GM18873 (cell line): Measurements from ENCODE around the gene SEPTIN1.
A peak's percentile ranks its signal among the peaks of the same experiment; 100 is the strongest.
"Not testable (repeated sequence)": the region's sequence is repeated elsewhere in the genome, so short reads cannot be mapped to it uniquely, and the experiment has no call there.

Experiments used
- ATAC-seq: cut with Tn5 transposase; IDR thresholded peaks from one replicate; pipeline ENCODE4 v1.9.1; 2021; ENCODE audit warnings: mild to moderate bottlenecking, moderate library complexity, moderate number of reproducible peaks; ENCODE audit not compliant: unreplicated experiment, low FRiP score

SEPTIN1 gene

GRCh38 chr16:30401768-30402425 is 19.5 kb upstream of the SEPTIN1 start:
- ATAC-seq, result no peak

DNA sequence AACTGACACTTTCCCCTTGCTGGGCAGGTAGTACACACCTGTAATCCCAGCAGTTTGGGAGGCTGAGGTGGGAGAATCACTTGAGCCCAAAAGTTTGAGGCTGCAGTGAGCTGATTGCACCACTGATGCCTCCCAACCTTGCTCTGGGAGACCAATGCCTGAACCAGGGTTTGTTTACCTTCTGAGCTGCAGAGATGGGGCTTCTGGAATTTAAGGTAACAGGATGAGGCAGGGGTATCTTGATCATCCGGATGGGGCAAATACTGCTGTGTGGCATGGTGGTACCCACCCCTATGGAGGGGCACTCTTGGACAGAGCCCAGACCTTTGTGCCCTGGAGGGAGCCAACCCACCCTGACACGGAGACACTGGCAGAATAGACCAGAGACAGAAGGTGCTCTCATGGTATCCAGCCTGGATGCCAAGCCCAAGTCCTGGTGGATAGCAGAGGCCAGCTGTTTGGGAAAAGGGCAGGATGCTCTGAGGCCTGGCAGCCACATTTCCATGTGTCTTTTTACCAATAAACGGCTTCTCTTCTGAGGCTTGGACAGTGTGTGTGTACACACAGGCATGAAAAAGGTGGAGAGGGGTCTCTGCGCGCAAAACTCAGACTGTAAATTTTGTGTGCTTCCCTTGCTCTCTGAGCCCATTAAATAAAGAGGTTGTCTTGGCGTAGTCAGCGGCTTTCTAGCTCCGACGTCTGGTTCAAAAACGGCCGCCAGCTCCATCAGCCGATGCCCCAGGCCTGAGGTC is 17.2 kb upstream of the SEPTIN1 start:
- no peak for ATAC-seq

DNA sequence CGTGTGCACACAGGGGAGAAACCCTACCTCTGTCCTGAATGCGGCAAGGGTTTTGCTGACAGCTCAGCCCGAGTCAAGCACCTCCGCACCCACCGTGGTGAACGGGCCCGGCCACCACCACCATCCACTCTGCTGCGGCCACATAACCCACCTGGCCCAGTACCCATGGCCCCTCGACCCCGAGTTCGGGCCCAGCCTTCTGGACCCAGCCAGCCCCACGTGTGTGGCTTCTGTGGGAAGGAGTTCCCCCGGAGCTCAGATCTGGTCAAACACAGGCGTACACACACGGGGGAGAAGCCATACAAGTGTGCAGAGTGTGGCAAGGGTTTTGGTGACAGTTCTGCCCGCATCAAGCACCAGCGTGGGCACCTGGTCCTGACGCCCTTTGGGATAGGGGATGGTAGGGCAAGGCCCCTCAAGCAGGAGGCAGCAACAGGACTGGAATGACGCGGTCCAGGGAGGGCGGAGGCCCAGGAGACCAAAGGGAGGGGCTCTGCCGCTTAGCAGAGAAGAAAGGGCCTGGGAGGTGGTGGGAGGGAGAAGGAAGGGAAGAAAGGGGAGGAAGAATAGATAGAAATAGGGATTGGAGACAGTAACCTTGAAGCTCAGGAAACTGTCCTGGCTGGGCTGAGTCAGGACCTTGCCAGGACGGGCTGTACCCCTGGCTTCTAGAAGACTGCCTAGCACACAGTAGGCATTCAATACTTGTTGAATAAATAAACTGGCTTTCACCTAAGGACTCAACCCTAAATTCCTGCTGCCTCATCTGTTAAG is 16.5 kb upstream of the SEPTIN1 start:
- ATAC-seq, result no peak

DNA sequence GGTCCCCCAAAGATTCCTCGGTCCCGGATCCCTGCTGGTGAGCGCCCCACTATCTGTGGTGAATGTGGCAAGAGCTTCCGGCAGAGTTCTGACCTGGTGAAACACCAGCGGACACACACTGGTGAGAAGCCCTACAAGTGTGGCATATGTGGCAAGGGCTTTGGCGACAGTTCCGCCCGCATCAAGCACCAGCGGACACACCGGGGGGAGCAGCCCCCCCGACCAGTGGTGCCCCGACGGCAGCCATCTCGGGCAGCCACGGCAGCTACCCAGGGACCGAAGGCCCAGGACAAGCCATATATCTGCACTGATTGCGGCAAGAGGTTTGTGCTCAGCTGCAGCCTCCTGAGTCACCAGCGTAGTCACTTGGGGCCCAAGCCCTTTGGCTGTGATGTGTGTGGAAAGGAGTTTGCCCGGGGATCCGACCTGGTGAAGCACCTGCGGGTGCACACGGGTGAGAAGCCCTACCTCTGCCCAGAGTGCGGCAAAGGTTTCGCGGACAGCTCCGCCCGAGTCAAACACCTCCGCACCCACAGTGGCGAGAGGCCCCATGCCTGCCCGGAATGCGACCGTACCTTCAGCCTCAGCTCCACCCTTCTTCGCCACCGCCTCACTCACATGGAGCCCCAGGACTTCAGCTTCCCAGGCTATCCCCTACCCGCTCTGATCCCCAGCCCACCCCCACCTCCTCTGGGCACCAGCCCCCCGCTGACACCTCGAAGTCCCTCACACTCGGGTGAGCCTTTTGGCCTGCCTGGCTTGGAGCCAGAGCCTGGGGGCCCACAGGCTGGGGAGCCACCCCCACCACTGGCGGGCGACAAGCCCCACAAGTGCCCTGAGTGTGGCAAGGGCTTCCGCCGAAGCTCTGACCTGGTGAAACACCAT is 15.7 kb upstream of the SEPTIN1 start:
- no peak for ATAC-seq

- ATAC-seq, result no peak
Observed at GRCh38 chr16:30397056-30397455, 14.7 kb upstream of the SEPTIN1 start.

- ATAC-seq, result not testable (repeated sequence)
Observed at GRCh38 chr16:30396627-30397026, 14.3 kb upstream of the SEPTIN1 start.

GRCh38 chr16:30395992-30396585 is 13.7 kb upstream of the SEPTIN1 start:
- no peak for ATAC-seq

GRCh38 chr16:30395155-30395991 is 13.0 kb upstream of the SEPTIN1 start, which contains the start of gene ZNF48:
TSS of gene ZNF48 (plus strand) at chr16:30395420. CDS start at chr16:30395795, 375 bp downstream.
- ATAC-seq, result peak; percentile 47

DNA sequence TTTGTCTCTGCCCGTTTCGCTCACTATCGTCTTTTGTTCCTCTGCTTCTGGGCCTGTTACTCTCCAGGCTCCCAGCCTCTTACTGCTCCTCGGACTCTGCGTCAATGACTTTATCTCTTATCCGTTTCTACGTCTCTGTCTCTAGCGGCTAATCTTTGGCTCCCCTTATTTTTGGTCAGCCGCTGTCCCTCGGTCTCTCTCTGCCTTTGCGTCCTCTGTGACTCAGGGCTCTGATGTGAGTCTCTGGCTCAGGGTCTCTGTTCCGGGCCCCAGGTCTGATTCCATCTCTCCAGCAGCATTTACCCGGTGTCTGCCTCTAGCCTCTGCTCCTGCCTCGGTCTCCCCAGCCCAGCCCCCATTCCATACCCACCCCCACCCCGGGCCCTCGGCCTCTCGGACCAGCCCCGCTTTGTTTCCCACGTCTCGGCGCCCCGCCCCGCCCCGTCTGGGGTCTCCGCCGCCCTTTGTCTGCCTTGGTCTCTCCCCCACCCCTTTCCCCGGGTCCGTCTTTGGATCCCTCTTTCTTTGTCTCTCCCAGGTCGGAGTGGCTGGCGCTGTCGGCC is 12.3 kb upstream of the SEPTIN1 start:
- ATAC-seq, result no peak

DNA sequence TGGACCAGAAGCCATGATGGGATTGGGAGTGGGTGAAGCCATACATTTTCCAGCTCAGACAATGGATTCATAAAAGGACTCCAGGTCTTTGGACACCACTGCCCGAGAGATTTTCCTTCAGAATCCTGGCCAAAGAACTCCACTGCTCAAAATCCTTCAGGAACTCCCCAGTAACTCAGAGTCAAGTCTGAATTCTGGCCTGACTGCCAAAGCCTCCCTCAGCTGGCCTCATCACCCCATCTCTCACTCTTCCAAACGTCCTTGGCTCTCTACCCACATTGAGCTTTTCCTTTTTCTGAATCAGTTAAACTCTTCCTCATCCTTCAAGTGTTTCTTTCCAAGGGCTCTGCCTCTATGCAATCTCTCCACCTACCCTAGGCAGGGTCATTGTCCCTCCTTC is 1.2 kb upstream of the SEPTIN1 start:
- ATAC-seq, result no peak

- no peak for ATAC-seq
Observed at GRCh38 chr16:30381291-30382041, 895 bp downstream of the SEPTIN1 start.

DNA sequence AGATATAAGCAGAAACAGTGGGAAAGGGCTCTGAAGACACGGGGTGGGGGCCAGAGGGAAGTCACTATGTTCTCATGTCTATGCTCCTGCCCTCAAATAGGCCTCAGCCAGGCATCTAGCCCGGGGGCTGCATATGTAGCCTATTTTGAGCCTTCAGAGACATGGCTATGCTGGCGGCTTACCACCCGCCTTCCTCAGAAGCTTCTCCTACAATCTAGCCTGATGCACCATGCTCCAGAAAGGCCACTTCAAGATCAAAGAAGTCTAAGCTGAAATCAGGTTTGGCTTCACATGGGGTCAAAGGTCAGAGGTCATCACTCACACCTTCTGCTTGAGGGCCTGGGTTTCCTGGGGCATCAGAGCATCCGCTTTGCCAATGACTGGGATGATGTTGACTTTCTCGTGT is 1.6 kb downstream of the SEPTIN1 start:
- ATAC-seq, result no peak

GRCh38 chr16:30380072-30380802 is 2.1 kb downstream of the SEPTIN1 start:
- no peak for ATAC-seq

DNA sequence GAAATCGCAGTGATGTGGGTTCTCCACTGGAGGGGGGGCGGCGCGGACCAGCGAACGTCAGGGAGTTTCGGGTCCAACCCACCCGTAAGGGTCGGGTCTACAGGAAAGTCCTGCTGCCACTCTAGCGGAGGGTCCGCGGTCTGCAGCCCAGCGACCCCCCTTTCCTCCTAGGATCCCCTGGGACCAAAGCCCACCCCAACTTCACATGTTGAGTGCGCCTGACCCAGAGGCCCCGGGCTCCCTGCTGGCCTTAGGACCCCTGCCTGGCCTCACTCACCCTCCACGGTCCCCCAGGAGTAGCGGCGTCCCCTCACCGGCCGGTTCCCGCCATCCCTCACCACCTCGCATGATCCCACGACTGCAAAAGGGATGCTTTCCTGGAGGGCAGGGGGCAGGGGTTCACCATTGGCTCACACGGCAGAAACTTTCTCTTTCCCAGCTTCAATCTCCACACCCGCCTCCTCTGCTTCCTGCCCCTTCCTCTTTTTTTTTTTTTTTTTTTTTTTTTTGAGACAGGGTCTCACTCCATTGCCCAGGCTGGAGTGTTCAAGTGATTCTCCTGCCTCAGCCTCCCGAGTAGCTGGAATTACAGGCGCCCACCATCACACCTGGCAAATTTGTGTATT is 3.1 kb downstream of the SEPTIN1 start:
- ATAC-seq, result no peak

DNA sequence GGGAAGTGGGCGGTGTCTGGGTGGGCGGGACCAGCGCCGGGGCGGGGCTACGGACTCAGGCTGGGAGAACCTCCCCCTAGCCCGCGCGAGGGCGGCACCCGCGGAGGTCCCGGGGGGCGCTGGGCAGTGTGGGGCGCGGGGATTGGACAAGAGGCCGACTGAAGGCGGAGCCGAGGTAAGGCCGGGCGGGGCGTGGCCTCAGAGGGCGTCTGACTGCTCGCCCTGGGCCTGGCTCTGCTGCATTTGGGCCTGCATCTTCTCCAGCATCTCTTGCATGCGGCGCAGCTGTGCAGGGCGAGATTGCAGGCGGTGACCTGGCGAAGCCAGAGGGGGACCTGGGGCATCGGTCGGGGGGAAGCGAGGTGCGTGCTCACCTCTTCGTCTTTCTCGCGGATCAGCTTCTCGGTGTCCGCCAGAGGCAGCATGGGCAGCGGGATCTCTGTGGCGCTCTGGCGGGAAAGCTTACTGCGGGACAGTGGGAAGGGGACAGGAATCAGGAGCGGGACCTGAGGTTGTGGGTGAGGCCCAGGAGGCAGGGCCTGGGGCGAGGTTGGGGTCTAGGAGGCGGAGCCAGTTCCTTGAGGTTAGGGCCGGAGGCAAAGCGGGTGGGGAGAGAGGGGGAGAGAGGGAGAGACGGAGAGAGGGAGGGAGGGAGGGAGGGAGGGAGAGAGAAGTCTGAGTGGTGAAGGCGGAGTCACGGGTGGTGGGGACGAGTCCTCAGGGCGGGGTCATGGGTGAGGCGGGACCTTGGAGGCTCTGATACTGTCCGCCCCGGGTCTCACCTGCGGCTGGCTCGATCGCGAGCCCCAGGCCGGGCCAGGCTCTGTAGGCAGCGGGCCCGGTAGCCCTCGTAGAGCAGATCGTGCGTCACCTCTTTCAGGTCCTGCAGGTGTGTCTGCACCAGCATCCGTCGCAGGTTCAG is 3.9 kb downstream of the SEPTIN1 start:
- peak; percentile 77 for ATAC-seq

- peak; percentile 30 for ATAC-seq
Observed at GRCh38 chr16:30377812-30378235, 4.5 kb downstream of the SEPTIN1 start.
